Measurements from ENCODE around the gene REM2.

The REM2 gene

GRCh38 chr14:22883173-22883976 lies at the start of gene REM2:
REM2 (plus strand) TSS chr14:22883222; CDS start chr14:22883288, 66 bp downstream.
- DNase-seq: no peak

GRCh38 chr14:22835505-22835904 lies 47.5 kb upstream of the REM2 start:
- no peak for DNase-seq

GRCh38 chr14:22836301-22837113 lies 46.5 kb upstream of the REM2 start, which contains the start of gene MMP14:
MMP14 (plus strand) TSS chr14:22836585; CDS start chr14:22836818, 233 bp downstream.
- no peak for DNase-seq

- no peak for DNase-seq
These were observed 45.8 kb upstream of the REM2 start for GRCh38 chr14:22837114-22837749.

- no peak for DNase-seq
These were observed 45.1 kb upstream of the REM2 start for GRCh38 chr14:22837750-22838538.

GRCh38 chr14:22838631-22839041 lies 44.4 kb upstream of the REM2 start:
- DNase-seq: no peak

- DNase-seq: no peak
These were observed 43.8 kb upstream of the REM2 start for GRCh38 chr14:22839159-22839779.

GRCh38 chr14:22841311-22841710 lies 41.7 kb upstream of the REM2 start:
- no peak for DNase-seq

GRCh38 chr14:22841769-22842168 lies 41.3 kb upstream of the REM2 start:
- no peak for DNase-seq

GRCh38 chr14:22842211-22843122 lies 40.6 kb upstream of the REM2 start:
- no peak for DNase-seq

- no peak for DNase-seq
These were observed 39.7 kb upstream of the REM2 start for GRCh38 chr14:22843123-22843925.

- DNase-seq: no peak
These were observed 38.6 kb upstream of the REM2 start for GRCh38 chr14:22844221-22845102.

- no peak for DNase-seq
These were observed 38.0 kb upstream of the REM2 start for GRCh38 chr14:22845103-22845394.

GRCh38 chr14:22845821-22846625 lies 37.0 kb upstream of the REM2 start:
- no peak for DNase-seq

- no peak for DNase-seq
These were observed 36.2 kb upstream of the REM2 start for GRCh38 chr14:22846811-22847307.

- no peak for DNase-seq
These were observed 35.2 kb upstream of the REM2 start for GRCh38 chr14:22847661-22848341.

GRCh38 chr14:22848351-22849164 lies 34.5 kb upstream of the REM2 start:
- no peak for DNase-seq

Data from DMS153 (cell line).